HG02642 (cell line): ENCODE data around the gene IRS2.

ENCODE experiments used
- ATAC-seq: cut with Tn5 transposase; IDR thresholded peaks from one replicate; pipeline ENCODE4 v1.9.1; 2021; ENCODE audit warnings: mild to moderate bottlenecking; ENCODE audit not compliant: unreplicated experiment, poor library complexity

IRS2 gene

DNA sequence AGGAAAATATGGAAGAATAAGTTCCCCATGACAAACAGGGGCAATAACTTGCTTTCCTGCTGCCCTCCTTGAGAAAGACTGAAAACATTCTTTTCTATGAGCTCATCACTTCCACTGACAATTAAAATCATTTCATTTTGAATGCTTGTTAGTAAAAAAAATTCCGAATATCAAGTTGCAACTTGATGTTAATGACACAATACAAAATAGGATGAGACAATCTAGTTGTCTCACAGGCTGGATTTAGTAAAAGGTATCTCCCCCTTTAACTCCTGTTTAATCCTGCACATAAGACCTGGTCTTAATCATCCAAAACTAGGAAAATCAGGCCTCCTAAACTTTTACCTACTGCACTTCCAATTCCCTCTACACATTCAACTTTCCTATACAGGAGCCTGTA is 24.7 kb downstream of the IRS2 start:
- ATAC-seq, result no peak

DNA sequence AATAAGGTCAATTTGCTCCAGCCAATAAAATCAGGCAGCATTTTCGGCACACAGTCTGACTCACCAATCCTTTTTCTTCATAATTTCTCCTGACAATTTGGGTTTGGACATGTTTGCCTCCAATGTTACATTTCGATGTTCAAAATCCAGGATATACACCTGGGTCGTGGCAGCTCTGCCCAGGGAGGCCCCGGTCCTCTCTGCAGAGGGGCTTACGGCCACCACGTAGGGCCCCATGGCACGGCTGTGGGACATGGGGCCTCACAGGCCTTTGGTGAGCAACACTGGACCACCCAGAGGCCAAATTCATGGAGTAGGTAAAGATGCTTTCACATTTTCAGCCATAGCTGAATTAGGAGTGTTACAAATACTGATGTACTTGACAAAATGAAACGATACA is 25.4 kb downstream of the IRS2 start:
- no peak for ATAC-seq

- ATAC-seq, result no peak
Measured at GRCh38 chr13:109760402-109760801, 26.0 kb downstream of the IRS2 start.

DNA sequence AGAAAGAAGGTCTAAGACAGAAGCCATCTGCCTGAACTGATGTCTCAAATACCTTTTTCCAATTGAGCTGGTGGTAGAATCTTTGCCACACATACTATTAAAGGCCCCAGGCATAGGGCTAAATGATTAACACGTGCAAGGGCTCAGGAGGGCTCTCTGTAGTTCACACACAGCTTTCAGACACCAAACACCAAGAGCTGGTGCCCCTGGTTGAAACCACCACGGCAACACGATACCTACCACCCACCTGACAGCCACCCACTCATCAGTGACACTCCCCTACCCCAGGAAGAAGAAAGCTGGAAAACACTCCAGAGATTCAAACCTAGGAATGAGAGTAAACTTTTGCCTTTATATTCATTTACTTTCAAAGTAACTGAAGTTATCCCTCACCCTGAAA is 26.8 kb downstream of the IRS2 start:
- no peak for ATAC-seq

- ATAC-seq, result no peak
Measured at GRCh38 chr13:109758937-109759480, 27.4 kb downstream of the IRS2 start.

GRCh38 chr13:109756778-109757177 is 29.6 kb downstream of the IRS2 start:
- ATAC-seq, result no peak

GRCh38 chr13:109755997-109756396 is 30.4 kb downstream of the IRS2 start:
- no peak for ATAC-seq

DNA sequence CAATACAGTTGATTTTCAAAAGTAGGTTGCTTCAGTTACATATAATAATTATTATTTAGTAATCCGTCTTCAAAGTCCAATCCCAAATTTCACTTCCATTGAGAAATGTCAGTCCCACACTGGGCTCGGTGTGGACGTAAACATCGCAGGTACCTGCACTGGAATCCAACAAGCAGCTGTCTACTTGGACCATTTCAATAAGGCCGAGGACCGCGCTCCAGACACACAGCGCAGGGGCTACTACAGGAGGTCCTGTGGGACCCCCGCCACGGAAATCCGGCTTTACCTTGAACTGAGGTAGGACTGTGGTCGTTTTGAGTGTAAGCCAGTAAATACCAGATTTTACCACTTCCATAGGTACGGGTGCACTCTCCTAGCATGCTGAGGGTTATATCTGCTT is 30.8 kb downstream of the IRS2 start:
- no peak for ATAC-seq

DNA sequence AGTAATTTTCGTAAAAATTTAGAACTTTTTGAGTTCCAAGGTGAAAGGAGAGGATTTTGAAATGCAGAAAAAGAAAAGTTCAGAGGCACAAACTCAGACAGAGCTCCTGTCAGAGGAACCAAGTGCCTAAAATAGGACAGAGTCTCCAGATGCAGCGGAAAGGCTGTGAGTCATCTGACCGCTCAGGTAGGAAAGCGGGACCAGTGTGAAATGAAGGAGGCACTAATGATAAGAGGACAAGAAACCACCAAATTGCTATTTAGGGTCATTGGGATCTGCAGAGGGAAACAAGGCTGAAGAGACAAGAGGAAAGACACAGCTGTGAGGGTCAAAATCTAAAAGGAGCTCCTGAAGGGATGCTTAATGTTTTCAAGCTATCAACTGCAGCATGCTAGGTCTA is 34.9 kb downstream of the IRS2 start:
- no peak for ATAC-seq

GRCh38 chr13:109750221-109750775 is 36.1 kb downstream of the IRS2 start:
- no peak for ATAC-seq

- ATAC-seq, result no peak
Measured at GRCh38 chr13:109749365-109749764, 37.0 kb downstream of the IRS2 start.

DNA sequence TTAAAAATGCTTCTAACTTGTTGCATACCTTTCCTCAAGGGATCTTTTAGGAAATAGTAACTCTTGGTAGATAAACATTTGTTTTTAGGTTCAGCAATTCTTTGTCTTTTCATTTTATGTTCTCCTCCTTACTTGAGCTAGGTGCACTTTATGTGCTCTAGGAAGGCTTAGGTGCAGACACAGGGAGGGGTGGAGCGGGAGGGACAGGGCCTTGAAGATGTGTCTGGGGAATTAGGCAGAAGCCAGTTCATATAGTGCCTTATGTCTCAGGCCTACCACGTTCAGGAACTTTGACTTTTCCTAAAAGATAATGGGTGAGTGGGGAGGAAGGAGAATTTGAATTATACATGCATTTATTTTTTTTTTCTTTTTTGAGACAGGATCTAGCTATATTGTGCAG is 37.7 kb downstream of the IRS2 start:
- no peak for ATAC-seq

DNA sequence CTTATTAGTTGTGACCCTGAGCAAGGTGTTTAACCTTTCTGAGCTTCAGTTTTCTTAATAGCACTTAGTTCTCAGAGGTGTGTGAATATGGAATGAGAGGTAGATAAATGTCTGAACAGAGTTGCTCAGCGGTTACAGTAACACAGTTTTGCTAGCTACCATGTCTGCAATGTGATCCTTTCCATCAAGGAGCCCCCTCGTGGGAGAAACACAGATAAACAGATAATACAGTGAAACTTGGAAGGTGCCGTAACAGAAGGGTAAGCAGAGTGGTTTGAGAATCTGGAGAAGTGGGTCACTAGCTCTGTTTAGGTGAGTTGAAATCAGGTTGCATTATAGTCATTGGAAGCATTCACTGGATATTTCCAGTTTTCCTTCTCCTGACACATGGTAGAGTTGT is 38.9 kb downstream of the IRS2 start:
- no peak for ATAC-seq

- ATAC-seq, result no peak
Measured at GRCh38 chr13:109746364-109746763, 40.0 kb downstream of the IRS2 start.

GRCh38 chr13:109745702-109746101 is 40.7 kb downstream of the IRS2 start:
- ATAC-seq, result no peak

GRCh38 chr13:109745060-109745459 is 41.3 kb downstream of the IRS2 start:
- no peak for ATAC-seq

DNA sequence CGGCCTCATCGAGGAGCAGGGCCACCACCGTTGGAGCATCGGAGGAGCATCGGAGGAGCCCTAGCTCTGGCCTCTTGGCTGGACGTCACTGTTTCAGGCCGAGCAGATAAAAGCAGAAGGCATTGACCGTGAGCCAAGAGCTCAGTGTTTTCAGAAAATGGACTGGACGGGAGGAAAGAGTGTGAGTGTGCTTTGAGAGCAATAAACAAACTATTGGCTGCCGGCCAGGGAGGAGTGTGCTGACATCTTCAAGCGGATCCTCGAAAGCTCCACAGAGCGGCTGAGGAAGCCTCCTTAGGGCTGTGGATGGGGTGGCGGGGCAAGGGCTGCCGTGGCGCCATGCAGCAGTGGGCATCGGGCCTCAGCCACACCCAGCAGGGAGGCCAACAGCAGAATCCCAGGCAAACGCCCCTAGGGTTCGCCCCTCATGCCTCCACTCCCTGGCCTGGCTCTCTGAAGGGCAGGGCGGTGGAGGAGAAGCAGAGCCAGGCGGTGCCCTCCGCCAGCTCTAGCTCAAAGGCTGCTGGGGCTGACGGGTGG is 41.8 kb downstream of the IRS2 start:
- ATAC-seq, result no peak

DNA sequence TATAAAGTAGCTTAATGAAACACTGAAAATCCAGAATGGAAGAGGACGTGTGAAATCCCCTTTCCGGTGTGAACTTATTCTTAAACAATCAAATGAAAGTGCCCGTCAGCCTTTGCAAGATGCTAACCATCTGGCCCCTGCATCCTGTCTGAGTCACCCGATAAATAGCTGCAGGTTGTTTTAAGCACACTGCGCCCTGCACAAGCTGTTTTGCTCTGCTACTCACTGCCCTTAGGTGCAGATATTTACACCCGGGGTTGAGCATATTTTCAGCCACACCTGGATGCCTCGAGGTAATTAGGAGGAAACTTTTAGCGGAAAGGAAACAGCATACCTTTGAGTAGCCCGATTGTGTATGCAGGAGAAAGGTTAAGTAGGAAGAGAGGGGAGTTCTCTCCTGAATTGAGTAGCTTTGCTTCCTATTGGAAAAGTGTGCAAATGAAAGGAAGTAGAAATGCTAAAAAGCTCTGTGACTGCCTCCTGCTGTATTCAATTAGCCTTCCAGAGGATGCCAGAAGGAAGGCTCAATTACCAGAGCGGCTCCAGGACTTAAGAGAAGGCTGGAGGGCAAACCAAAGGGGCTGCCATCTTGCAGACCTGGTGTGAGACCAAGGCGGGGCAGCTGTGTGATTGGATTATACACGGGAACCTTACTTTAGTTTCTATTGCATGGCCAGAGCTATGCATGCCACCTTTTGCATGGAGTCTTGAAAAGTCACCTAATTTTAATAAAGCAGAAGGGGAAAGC is 42.5 kb downstream of the IRS2 start:
- ATAC-seq, result no peak

- no peak for ATAC-seq
Measured at GRCh38 chr13:109741966-109742365, 44.4 kb downstream of the IRS2 start.

GRCh38 chr13:109740721-109741120 is 45.7 kb downstream of the IRS2 start:
- ATAC-seq, result no peak

DNA sequence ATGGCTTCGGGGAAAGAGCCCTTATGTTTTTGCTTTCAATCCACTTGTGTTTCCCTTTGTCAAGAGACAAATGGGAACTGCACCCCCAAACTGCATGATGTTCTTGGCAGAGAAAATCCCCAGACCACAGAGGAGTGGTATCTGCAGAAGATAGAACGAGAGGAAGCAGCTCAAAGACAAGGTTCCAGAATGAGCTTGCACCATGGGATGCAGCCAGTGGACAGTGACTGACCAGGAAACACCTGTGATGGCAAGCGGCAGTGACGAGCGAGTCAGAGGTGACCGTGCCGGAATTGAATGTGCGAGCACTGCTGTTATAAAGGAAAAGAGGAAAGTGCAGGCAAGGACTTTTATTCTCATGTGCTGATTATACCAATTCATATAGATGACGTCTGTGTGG is 46.3 kb downstream of the IRS2 start:
- ATAC-seq, result no peak

DNA sequence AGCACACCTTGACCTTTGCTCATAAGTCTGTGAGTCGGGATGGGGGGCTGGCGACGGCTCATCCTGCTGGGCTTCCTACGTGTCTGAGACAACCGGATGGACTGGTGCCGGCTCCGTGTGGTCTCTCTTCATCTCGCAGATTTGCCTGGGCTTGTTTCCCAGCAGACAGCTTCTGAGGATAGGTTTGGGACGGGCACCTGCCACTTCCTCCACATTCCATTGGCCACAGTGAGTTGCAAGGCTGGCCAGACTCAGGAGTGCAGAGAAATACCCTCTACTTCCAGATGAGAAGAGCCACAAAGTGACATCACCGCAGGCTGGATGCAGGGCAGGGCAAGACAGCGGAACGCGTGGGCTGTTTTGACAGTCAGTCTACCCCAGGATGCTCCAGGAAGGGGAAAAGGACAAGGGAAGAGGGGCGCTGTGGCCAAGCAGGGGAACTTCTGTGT is 48.1 kb downstream of the IRS2 start:
- ATAC-seq, result no peak
